ENCODE data around the gene GPR37. TPM values are rescaled to one million over a fixed set of nuclear protein-coding genes. Genes with fewer than 3 reads are reported as not detected.

GPR37 gene
- total RNA-seq, 1 experiment from 2014 or later: 0.79 TPM

- DNase-seq (ENCODE audit: low read depth): no peak
Measured at GRCh38 chr7:124781418-124781817, 15.8 kb upstream of the GPR37 start.

- no peak for DNase-seq (ENCODE audit: low read depth)
Measured at GRCh38 chr7:124780608-124781007, 15.0 kb upstream of the GPR37 start.

DNA sequence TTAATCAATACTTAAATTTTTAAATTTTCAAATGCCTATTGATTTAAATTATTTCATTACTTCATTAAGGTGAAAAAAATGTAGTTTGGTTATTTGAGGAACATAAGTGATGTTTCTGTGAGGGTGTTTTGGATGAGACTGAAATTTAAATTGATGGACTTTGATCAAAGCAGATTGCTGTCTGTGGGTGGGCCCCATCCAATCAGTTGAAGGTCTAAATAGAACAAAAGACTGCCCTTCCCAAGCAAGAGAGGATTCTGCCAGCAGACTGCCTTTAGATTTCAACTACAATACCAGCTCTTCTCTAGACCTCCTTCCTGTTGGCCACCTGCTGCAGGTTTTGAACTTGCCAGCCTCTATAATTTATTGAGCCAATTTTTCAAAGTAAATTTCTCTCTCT, 14.5 kb upstream of the GPR37 start:
- DNase-seq (ENCODE audit: low read depth): no peak

- no peak for DNase-seq (ENCODE audit: low read depth)
Measured at GRCh38 chr7:124779620-124780019, 14.0 kb upstream of the GPR37 start.

DNA sequence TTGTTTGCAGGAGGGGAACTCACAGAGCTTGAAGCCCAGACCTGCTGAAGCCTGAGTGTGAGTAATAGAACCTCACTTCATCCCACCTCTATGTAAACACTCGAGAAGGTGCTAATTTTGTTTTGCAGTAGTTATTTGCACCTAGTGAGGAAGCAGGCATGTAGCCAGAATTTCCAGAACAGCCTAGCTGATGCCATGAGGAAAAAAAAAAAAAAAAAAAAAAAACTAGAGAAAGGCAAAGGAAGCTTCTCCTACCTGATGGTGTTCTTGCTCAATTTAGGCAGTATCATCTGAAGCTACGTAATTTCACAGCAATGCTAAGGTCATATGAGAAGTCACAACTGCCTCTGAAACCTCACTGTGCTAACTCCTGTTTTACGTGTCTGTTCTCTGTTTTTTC, 13.6 kb upstream of the GPR37 start:
- no peak for DNase-seq (ENCODE audit: low read depth)

DNA sequence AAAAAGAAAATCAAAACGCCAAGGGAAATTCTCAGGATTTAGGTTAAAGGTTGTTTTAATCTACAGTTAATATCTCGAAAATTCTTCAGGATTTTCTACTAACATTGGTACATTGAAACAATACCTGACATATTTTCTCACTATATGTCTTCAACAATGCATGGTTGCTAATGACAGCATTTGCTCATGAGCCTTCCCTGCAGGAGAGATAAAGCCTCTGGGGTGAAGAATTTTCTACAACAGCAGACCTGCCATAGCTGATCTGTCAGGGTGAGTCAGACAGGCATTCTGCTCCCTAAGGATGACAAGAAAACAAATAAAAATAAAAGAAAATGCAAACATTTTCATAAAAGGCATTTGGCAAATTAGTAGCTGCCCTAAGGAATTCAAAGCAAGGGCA, 11.7 kb upstream of the GPR37 start:
- no peak for DNase-seq (ENCODE audit: low read depth)

GRCh38 chr7:124776153-124776552, 10.6 kb upstream of the GPR37 start:
- DNase-seq (ENCODE audit: low read depth): no peak

DNA sequence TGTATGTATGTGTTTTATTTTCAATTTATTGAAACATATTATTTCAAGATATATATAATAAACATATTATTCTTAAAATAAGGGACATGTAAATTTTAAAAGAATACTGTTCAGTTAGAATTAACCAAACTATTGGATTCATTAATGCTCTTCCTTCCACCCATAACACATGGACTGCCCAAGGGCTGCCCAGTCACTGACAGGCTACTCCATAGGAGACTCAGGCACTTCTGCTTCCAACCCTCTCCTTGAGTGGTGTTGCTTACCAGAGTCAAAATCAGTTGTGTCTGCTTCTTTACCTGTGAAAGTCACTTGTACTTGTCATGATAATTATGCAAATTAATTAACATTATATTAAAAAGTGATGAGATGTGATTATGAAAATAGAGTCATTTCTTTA, 9.8 kb upstream of the GPR37 start:
- no peak for DNase-seq (ENCODE audit: low read depth)

DNA sequence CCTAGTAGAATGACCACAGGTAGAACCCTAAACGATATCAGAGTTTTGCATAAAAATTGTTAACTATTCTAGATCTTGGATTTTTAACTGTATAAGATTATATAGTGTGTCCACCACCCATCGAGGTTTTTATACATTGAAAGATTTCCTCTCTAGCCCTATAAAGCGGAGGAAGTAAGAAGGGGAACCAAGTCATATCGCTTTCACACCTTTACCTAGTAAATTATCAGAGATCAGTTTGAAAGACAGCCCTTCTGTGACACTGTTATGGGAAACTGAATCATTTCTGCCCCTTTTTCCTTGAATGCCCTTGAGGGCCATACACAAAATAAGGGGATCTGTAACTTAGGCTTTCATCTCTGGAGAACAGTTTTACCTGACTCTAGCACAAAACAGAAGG, 8.3 kb upstream of the GPR37 start:
- DNase-seq (ENCODE audit: low read depth): no peak

- DNase-seq (ENCODE audit: low read depth): no peak
Measured at GRCh38 chr7:124773339-124773738, 7.7 kb upstream of the GPR37 start.

DNA sequence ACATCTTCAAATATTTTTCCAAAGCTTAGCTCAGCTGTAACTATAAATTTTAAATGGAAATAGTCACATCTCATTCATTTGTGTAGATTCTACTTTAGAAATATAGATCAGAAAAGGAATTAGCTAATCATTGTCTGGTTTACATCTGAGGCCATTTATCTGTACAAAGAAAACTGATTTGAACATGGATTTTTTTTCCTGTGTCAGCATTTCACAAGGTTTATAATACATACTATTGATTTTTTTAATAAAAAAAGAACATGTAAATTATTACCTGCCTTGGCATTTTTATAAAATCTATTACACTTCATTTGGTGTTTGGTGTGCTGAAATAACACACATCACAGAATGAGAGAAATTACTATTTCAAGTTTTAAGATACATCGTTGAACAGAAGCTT, 3.5 kb upstream of the GPR37 start:
- no peak for DNase-seq (ENCODE audit: low read depth)

DNA sequence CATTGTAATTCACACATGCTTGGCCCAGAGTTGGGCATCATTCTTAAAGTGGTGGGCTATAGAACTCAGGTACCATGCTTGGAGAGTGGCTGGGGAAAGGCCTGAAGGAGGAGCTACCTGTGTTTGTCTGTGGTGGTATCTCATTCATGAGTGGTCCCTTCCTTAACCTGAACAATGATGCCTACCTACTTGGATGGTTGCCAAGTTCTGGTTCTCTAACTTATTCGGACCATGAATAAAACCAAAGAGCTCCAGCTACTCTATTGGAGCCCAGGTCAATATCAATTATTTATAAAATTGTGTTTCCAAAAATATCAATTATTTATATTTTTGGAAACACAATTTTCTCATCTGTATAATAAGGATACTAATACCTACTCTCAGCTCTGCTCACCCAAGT, 2.9 kb upstream of the GPR37 start:
- no peak for DNase-seq (ENCODE audit: low read depth)

GRCh38 chr7:124764847-124765400, 668 bp downstream of the GPR37 start:
- DNase-seq (ENCODE audit: low read depth): peak; percentile 6

DNA sequence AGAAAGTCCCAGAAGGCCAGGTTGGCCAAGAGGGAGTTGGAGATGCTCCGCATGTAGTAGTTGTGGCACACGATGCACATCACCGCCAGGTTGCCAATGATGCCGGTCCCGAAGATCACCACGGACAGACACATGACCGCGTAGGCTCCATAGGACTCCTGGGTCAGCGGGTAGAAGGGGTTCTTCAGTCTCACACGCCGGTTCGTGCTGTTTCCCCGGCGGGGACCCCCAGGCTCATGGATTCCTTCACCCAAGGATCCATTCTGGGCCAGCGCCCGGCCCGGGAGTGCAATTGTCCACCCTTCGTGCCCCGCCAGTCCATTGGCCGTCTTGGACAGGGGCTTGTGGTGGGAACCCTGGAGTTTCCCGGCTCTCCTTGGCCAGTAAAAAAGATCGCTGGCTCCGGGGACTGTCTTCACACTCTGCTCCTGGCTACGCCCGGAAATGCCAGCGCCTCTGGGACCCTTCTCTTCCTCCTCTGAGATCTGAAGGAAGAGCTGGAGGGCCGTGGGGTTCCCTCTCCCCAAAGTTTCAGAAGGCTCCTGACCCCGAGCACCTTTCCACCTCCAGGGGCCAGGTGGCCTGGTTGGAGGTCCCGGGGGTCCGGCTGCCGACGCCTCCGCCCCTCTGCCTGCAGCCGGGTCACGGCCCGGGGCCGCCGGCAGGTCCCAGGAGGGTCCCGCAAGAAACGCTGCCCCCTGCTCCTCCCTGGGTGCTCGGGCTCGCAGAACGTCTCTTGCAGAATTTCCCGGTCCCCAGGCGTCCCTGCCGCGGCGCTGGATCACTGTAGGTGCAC, 1.3 kb downstream of the GPR37 start:
- no peak for DNase-seq (ENCODE audit: low read depth)

GRCh38 chr7:124762611-124763143, 2.9 kb downstream of the GPR37 start:
- no peak for DNase-seq (ENCODE audit: low read depth)

DNA sequence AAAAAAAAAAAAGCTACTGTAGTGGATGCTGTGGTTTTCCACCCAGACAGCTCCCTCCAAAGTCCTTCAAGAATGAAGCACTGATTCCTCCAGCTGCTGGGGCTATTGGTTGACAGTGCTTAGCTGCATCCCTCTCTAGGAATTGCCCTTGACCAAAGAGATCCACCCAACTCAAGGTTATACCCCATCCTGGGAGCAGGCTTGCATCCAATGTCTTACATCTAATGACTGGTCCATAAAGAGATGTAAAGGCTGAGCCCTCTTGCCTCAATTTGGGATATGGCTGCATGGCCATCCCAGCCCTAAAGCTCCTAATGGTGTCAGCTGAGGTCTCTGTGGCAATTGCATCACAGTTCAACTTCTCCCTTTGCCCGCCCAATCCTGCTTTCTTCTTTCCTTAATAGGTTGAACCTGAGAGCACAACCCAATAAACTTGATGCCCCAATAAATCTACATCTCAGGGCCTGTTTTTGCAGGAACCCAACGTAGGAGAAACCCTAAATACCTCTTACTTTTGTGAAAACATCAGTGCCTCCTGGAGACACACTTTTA, 4.4 kb downstream of the GPR37 start:
- DNase-seq (ENCODE audit: low read depth): no peak

DNA sequence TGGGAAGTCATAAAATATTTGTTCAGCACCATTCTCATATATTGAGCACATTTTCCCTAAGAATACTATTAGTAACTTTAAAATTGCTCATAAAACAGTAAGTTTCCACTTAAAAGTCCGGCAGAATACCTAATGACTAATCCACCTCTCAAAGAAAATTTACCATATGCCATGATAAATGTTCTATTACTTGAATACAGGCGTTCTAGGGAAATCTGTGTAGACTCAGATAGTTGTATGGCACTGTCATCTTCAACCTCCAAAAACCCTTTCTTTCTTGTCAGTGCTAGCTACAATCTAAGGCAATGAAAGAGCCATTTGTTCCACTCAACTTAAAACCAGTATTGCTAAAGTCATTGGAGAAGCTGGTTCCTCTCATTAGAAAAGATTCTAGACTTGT, 7.3 kb downstream of the GPR37 start:
- no peak for DNase-seq (ENCODE audit: low read depth)

GRCh38 chr7:124754576-124755268, 10.9 kb downstream of the GPR37 start:
- DNase-seq (ENCODE audit: low read depth): no peak

DNA sequence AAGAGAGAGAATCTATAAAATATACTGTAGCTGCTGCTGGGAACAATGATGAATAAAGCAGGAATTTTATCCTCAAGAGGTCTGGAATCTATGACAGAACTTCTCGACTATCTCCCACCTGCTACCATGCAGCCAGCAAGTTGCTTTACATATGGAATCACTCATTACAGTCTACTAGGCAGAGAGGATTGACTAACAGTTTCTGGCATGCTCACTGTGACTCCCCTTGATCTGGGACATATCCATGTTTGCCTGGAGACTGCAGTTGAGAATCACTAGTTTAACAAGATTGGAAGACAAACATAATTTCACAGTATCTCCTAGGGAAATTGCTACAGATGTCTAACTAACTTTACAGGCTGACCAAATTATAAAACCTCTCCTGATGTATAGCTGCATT, 13.3 kb downstream of the GPR37 start:
- no peak for DNase-seq (ENCODE audit: low read depth)

DNA sequence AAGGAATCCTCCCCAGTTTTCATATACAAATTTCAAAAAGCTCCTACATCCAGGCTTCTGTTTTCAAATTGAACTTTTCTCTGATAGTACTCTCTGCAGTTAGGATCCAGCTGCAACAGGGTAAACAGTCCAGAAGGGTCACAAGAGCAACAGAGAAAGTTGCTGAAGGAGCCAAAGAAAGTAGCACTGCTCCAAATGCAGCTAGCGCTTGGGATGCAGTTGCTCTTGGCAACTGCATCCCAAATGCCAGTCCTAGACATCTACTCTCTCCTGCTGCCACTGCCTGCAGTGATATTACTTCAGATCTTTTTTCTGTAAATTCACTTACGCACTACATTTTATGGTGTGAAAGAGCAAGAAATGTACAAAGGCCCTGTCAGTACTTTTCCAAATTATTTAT, 14.6 kb downstream of the GPR37 start:
- no peak for DNase-seq (ENCODE audit: low read depth)

DNA sequence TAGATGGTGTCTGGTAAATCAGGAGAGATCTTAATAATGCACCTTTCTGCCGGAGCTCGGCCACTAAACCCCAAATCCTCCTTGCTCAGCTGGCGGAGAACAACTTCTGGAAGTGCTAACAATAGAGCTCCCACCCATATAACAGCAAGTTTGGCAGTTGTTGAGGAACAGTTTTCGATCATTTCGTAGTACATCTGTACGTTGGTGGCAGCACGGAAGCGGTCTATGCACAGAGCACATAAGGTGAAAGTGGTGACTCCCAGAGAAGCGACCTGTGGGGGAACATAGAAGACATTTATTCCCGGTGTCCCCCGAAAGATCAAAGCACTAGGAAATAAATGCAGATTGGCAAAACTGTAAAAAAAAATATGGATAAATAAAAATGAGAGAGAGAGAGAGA, 18.5 kb downstream of the GPR37 start:
- DNase-seq (ENCODE audit: low read depth): no peak

GRCh38 chr7:124738639-124739038, 27.0 kb downstream of the GPR37 start:
- DNase-seq (ENCODE audit: low read depth): no peak
